HG03064 (cell line): Measurements from ENCODE around the gene CTSD.
"Not testable (repeated sequence)": the region's sequence is repeated elsewhere in the genome, so short reads cannot be mapped to it uniquely, and the experiment has no call there.

Experiments
- ATAC-seq: cut with Tn5 transposase; IDR thresholded peaks from one replicate; pipeline ENCODE4 v1.9.1; 2021; ENCODE audit warnings: low read depth; ENCODE audit not compliant: unreplicated experiment

CTSD gene

DNA sequence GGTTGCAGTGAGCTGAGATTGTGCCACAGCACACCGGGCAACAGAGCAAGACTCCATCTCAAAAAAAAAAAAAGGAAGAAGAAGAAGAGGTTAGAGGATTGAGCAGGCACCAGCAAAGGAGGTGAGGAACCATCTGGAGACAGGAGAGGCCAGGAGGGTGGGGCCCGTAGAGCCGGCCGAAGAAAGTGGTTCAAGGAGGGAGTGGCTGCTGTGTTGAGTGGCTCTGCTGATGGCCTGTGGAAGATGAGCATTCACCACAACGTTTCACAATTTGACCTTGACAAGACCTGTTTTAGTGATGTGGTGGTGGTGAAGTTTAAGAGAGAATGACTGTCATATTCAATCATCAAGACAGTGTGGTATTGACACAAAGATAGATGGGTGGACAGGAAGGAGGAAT, 6.8 kb upstream of the CTSD start:
- no peak for ATAC-seq

DNA sequence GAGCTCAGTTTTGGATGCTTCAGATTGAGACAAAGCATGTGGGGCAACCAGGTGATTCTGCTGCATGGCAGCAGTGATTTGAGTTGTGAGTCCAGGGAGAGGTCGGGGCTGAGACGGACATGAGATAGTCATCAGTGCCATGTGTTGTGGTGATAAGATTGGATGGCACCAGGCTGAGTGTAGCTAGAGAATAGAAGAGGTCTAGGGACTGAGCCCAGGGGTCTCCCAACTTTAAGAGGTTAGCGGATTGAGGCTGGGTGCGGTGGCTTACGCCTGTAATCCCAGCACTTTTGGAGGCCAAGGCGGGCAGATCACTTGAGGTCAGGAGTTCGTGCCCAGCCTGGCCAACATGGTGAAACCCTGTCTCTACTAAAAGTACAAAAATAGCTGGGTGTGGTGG, 6.3 kb upstream of the CTSD start:
- no peak for ATAC-seq

DNA sequence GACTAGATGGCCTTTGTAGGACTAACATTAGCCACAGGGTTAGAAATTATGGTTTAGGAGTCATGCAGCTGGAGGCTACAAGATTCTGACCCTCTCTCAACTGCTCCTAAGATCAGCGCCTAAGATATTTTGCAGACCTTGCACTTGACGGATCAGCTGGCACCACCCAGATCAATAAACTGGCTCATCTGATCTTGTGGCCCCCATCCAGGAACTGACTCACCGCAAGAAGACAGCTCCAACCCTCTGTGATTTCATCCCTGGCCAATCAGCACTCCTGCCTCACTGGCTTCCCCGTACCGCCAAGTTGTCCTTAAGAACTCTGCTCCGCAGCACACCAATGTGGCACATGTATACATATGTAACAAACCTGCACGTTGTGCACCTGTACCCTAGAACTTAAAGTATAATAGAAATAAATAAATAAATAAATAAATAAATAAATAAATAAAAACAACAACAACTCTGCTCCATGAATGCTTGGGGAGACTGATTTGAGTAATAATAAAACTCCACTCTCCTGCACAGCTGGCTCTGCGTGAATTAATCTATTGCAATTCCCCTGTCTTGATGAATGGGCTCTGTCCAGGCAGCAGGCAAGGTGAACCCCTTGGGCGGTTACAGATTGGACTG, 5.7 kb upstream of the CTSD start:
- ATAC-seq = not testable (repeated sequence)

DNA sequence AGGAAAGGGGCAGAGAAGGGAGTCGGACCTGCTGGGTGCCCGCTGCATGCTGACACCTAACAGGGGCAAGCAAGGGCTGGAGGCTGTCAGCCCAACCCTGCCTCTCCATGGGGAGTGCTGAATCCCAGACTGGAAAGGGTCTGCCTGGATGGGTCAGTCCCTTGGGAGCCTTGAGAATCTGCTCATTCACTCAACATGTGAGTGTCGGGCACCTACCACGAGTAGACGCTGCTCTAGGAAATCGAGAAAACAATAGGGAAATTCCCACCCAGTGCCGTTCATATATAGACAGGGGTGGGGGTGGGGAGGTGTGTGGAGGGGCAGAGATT, 4.4 kb upstream of the CTSD start:
- ATAC-seq = no peak

DNA sequence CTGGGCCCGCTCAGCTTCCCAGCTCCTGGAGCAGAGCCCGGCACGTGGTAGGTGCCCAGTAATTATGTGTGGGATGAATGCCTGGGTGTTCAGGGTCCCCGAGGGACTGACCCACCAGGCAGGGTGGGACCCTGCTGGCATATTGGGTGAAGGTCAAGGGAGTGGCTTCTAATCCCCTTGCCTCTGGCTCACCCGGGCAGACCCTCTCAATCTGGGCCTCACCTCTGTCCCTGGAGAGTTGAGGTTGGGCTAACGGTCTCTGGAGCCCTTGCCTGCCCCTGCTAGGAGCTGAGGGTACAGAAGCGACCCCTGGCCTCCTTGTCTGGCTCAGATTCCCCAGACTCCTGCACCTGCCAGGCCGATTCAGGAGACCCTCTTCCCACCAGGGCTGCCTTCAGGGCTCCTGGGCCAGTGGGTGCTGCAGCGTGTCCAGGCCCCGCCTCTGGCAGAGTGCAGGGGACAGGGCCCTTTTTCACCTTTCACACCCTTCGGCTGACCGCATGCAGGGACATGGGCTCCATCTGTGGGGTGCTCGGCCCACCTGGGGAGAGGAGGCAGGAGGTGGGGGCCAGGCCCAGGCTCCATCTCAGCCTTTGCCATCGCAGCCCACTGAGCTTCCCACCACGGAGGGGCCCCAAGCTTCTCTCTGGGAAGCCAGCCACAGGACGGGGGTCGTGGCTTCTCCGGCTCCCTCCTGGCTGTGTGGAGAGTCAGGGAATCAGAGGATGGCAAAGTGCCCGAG, 3.8 kb upstream of the CTSD start:
- no peak for ATAC-seq

DNA sequence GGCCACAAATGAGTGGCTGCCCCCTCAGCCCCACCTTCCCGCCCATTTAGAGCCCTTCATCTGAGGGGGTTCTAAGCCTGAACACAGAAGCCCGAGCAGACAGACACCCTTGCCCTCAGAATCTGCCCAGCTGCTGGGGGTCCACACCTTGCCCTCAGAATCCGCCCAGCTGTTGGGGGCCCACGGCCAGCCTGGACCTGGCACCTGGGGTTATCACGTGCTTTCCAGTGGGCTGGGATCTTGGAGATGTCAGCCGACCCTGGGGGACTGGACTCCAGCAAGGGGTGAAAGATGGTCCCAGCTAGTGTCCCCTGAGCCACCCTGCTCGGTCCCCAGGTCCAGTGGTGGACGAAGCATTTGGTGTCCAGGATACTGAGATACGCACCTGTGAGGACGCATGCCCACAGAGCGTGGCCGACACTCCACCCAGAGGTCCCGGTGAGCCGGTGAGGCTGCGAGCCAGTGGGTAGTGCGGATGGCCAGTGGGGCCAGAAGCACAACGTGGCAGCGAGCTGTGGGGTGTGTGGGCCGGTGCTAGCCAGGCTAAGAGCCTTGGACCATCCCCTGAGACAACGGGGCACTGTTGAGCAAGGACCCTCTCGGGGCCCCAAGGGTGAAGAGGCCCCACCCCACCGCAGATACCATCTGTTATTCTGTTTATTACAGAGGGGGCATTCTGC, 3.1 kb upstream of the CTSD start:
- ATAC-seq = no peak

DNA sequence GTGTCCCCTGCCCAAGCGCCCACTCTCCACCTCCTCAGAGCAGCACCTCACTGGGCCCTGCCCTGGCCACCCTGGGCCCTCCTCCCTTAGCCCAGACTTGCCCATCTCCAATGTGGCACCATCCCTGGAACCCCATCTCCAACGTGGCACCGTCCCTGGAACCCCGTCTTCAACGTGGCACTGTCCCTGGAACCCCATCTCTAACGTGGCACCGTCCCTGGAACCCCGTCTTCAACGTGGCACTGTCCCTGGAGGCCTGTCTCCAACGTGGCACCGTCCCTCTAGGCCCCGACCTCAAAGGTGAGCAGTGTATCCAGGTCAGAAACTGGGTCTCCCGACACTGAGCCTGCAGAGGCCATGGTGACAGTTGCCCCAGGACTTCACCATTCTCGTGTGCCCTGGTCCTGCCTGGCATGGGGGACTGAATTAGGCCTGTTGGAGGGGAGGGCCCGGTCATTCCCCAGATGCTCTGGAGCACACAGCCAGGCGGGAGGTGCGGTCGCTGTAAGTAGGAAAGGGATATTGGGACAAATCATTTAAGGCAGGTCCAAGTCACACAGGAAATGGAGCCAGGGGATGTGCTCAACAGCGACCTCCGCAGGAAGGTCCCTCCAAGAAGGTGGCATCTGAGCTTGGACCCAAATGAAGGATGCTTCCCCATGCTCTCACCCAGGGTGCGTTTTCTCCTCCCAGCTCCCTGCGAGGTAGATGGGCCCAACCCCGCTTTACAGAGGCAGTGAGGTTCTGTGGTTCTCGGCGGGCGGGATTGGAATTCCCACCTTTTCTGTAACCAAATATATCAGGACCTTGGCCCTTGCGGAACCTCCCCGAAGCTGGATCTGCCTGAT, 2.4 kb upstream of the CTSD start:
- no peak for ATAC-seq

DNA sequence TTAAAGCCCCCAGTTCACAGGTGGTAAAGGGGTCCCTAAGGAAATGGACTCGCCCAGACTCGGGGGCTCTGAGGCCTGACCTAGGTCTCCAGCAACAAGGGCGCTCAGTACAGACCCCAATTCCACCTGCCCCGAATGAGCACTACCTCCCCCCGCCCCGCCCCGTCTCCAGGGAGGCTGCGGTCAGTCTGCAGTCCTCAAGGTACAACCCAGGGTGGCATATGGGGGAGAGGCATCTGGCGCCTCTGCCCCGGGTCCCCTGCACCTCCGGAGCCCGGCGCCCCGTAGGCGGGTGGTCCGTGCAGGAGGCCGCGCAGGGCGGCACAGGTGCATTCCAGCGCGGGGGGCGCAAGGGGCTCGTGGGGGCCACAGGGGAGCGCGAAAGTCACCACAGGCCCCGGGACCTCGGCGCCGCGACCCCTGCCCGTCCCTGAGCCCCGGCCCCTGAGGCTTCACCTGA, 361 bp downstream of the CTSD start:
- ATAC-seq = no peak

DNA sequence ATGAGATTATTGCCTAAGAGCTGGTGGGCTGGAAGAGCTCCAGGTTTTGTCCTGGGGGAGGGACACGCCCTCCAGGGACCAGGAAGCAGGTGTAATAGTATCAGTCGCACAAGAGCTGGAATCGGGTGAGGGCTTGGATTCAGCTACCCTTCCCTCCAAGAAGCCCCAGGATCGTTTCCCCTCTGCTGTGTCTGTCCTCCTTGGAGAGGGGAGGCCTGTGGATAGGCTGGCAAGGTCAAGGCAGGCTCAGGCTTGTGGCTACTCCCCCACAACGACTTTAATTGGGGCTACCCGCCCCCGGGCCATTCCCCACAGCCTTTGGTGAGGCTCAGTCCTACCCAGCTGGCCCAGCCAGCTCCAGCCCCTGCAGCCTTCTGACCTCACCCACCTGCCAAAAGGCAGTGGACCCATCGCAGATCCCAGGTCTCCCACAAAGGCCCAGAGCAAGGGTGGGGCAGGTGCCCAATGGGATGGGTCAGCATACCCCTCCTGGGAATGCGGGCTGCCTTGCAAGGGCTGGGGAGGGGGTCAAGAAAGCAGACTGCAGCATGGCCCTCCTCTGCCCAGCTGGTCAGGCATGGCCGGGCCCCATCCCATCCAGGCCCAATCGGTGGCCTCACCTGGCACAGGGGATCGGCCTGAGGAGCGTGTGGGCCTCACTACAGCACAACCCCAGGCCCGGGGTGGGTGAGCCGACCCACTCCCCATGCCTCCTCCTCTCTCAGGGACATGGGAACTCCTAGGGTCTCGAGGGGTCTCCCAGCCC, 1.0 kb downstream of the CTSD start:
- no peak for ATAC-seq

DNA sequence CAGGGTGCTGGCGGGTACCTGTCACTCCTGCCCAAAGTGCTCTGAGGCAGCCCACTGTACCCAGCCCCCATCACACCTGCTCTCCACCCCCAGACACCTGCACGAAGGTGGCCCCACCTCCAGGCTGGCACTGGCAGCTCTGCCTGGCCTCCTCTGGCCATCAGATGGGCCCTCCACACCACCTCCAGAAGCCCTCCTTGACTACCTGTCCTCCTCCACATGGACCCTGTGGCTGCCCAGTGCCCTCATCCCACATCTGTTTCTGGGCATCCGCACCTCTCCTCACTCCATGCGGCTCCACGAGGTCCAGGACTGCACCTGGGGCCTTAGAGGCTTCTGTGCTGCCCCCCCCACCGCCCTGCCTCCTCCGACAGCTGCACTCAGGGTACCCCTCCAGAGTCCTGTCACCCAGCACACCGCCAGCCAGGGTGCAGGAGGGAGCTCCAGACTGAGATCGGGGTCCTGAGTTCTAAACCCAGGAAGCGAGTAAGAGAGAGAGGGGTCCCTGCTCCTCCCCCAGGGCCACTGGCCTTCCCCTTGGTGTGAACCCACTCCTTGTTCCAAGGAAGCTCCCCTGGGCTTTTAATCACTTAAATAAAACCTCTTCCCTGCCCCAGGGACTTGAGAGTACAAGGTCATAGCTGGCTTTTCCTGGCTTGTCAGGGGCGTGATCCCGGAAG, 1.7 kb downstream of the CTSD start:
- no peak for ATAC-seq

DNA sequence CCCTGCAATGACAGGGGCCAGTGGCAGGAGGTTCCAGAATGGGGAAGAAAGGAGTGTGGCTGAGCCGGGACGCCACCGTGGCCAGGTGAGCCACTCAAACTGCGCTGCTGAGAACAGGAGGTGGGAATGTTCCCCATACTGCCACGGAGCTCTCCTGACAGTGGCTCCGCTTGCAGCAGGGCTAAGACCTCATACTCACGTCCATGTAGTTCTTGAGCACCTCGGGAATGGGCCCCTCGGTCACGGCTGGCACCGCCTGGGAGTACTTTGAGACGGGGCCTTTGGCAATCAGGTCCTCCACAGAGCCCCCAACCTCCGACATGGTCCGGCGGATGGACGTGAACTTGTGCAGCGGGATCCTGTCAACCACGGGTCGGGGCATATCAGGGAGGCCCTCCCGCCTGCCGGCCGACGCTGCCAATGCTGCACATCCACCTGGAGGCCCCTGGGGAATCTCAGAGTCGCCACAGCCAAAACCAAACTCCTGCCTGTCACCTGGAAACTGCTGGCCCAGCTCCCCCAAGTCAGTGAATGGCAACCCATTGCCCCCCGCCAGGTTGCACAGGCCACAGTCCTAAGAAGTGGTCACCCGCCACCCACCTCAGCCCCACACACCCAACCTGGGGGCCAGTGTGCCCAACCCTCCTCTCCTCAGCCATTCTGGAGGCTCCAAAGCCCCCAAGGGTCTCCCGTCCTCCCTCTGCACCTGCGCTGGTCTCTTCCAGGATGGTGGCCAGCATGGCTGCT, 2.4 kb downstream of the CTSD start:
- no peak for ATAC-seq

DNA sequence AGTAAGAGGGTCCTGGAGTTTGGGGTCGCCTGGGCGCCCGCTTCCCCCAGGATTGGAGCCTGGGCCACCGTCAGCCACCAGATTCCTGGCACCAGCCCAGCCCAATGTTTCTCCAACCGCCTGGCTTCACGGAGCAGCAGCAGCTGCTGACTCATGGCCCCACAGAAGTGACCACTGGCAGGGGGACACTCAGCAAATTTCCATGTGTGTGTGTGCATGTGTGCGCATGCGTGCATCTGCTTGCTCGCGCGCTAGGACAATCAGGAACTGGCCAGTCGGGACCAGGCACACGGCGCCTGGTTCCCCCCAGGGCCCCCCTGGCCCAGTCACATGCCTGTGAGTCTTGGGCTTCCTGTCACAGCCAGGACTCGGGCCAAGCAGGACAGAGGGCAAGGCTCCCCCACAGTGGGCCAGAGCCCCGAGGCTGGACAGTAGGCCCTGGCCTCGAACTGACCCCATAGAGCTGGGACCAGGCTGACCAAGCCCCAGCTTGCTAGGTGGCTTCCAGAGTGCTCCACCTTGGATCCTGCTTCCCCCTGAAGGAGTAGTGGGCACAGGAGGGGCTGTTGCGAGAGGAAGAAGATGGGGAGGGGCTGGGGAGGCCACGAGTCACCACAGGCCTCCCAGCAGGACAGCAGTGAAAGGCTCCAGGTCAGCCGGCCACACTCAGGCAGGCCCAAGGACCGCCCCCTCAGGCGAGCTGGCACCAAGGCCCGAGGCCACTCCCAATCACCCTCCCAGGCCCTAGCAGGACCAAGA, 3.2 kb downstream of the CTSD start:
- no peak for ATAC-seq

DNA sequence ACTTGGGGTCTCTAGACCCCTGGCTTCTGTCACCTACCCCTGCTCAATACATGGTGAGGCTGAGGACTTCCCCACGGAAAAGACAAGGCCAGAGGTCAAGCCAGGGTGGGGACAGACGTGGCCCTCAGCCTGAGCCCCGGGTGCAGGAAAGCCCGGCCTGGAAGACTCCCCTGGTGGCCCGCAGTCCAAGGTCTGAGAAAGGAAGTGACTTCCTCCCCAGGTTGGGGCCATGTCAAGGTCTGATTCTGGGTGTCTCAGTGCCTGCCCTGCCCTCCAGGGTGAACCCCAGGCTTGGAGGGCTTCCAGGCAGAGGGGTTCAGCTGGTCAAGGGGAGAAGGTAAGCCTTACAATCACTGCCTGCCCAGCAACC, 3.9 kb downstream of the CTSD start:
- ATAC-seq = no peak

DNA sequence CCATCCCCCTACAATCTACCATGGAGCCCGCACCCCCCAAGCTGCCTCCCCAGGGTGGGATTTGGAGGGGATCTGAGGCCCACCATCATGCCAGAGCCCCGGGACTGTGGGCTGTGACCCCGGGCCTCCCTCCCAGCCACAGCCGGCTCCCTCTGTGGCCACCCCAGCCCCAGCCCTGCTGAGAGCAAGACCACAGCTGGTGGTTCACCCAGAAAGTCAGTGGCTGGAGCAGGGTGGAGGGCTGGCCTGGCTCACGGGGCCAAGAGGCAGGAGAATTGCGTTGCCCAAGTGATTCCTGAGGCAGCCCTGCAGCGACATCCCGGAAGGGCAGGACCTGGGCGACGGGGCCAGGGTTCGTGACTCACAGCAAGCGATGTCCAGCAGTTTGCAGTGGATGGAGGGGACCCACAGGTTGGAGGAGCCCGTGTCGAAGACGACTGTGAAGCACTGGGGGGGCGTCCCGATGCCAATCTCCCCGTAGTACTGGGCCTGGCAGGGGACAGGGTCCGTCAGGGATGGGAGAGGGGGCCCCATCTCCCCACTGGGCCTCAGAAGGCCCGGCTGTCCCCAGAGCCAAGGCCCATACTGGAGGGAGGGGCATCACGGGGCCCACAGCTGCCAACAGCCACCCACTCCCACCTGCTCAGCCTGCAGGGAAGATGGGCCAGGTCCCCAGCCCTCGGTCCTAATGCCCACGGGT, 4.4 kb downstream of the CTSD start:
- ATAC-seq = no peak

DNA sequence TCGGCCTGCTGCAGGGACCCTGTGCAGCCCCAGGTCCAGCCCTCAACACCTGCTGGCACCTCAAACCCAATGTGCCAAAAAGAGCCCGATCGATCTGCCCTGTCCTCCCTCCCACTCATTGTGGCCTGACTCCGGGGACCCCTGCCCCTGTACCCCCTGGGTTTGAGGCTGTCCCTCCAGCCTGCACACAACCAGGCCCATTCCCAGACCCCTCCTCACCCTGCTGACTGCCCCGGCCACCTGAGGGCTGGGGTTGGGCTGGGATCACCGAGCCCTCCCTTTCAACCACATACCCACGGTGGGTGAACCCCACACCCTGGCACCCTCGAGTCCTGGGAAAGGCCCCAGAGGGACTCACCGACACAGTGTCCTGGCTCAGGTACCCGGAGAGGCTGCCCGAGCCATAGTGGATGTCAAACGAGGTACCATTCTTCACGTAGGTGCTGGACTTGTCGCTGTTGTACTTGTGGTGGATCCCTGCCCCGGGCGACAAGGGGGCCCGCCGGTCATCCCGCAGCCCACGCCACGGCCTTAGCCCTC, 5.0 kb downstream of the CTSD start:
- ATAC-seq = no peak

DNA sequence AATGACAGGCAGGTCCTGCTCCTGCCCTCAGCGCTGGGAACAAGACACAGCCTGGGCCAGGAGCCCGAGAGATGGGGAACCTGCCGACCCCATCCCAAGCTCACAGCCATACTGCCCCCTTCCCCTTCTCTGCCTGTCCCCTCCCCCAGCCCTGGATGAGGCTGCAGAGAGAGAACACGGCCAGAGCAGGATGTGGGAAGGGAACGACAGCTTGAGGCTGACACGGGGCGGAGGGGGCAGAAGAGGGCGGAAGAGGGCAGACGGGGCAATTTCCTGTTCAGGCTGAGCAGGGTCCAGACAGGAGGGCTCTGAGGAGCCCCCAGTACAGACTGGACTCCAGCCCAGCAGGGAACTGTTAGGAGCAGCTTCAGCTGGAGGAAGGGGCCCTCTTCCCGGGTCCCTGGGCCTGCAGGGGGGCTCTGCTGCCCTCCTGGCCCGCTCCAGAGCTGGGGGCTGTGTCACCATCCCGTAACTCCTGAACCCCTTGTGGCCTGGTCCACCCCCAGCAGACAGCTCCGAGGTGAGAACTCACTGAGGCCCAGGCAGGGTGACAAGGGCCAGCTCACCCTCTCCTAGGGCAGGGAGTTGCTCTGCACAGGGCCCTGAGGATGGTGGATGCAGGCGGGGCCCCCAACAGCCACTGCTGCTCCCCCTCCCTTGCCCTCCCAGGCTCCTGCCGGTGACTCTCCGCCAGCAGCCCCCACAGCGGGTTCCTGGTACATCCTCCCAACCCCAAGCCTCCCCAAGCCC, 5.7 kb downstream of the CTSD start:
- ATAC-seq = no peak
